A673 (cell line): Measurements from ENCODE around the gene COL5A1.

ENCODE experiments used
- EZH2 ChIP-seq: fragments of 200-600 bp; sonication (generic); IDR thresholded peaks from 2 replicates; pipeline ENCODE4 v1.6.1; 2017; ENCODE audit warnings: borderline replicate concordance, low read depth, mild to moderate bottlenecking, mixed read lengths, antibody characterized with exemption, low read length; ENCODE audit not compliant: poor library complexity, severe bottlenecking
- TF ChIP-seq, protein P1 (sequence below): fragments of 300-800, 200-600 bp; sonication (generic); conservative IDR thresholded peaks from 2 replicates; pipeline ENCODE4 v1.5.1; 2017; ENCODE audit warnings: low read depth, mild to moderate bottlenecking, antibody characterized with exemption, low read length, moderate library complexity, mixed read lengths

DNA sequence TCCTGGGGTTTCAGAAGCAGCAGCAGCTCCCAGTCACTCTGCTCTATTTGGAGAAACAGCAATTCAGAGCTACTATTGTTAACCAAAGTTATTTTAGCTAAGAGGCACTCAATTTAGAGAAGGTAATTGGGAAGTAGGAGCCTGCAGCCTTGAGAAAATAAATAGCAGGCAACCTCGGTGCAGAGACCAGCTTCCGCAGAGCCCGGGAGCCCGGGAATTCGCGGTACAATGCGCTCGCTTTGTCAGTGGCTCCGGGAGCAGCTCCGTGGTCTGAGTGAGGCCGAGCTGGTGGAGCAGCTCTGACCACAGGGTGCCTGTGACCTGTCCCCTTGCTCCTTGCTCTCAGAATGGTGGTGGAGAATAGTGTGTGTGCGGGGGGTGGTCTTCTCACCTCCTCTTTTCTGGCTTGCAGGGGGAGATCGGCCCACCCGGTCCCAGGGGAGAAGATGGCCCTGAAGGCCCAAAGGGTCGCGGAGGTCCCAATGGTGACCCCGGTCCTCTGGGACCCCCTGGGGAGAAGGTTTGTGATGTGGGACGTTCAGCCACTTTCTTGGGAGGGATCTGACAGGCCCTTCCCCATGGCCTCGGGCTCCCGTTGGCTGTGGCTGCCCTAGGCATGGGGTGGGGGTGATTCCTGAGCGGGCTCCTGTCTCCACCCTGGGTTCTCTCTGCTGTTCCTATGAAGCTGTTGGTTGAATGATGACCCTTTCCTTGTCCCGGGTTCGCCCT, 143.1 kb downstream of the COL5A1 start:
- TF ChIP-seq, protein P1, sequence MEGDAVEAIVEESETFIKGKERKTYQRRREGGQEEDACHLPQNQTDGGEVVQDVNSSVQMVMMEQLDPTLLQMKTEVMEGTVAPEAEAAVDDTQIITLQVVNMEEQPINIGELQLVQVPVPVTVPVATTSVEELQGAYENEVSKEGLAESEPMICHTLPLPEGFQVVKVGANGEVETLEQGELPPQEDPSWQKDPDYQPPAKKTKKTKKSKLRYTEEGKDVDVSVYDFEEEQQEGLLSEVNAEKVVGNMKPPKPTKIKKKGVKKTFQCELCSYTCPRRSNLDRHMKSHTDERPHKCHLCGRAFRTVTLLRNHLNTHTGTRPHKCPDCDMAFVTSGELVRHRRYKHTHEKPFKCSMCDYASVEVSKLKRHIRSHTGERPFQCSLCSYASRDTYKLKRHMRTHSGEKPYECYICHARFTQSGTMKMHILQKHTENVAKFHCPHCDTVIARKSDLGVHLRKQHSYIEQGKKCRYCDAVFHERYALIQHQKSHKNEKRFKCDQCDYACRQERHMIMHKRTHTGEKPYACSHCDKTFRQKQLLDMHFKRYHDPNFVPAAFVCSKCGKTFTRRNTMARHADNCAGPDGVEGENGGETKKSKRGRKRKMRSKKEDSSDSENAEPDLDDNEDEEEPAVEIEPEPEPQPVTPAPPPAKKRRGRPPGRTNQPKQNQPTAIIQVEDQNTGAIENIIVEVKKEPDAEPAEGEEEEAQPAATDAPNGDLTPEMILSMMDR, result no peak
- TF ChIP-seq EZH2, result no peak
